Measurements from ENCODE around the gene ENOPH1.

The ENOPH1 gene

DNA sequence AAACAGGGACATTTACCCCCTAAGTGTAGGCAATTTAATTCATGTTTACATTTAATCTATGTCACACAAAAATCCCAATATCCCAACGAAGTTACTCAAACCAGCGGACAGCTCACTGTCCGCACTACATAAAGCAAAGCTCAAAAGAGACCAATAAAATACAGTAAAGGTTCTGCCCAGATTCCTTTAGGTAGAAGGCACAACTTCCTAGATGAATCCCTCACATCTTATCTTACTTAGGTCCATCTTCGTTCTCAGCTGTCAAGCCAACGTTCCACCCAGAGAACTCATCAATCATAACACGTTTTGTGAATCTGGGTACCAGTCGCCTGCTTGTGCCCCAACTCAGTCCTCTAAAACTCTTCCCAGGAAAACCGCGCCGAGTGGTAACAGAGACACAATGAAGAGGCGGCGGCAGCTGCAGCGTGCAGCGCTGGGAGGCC is 1.8 kb upstream of the ENOPH1 start:
- Histone ChIP-seq H3K9me3 (ENCODE audit: control insufficient read depth in 2 of 2, low read length in 2 of 2) (no peaks in the 10 kb centered on the region), H3K4me3 (ENCODE audit: low read length in 2 of 2) (peak overlapping the region; percentile 95 to 98), H3K9ac (ENCODE audit: low read length in 2 of 2) (peak overlapping the region; percentile 76 to 99), H3K27ac (ENCODE audit: low read length) (peak overlapping the region; percentile 94), H3K27me3 (ENCODE audit: control insufficient read depth in 1 of 2, insufficient read depth in 2 of 2, low read length in 2 of 2) (no peaks in the 10 kb centered on the region), H3K36me3 (ENCODE audit: control insufficient read depth in 2 of 2, insufficient read depth in 2 of 2, low read length in 2 of 2) (peaks cover 12 to 26% of the 10 kb centered on the region in 2 donors), H3K4me1 (ENCODE audit: control insufficient read depth, insufficient read depth, low read length) (peaks cover 20% of the 10 kb centered on the region)

DNA sequence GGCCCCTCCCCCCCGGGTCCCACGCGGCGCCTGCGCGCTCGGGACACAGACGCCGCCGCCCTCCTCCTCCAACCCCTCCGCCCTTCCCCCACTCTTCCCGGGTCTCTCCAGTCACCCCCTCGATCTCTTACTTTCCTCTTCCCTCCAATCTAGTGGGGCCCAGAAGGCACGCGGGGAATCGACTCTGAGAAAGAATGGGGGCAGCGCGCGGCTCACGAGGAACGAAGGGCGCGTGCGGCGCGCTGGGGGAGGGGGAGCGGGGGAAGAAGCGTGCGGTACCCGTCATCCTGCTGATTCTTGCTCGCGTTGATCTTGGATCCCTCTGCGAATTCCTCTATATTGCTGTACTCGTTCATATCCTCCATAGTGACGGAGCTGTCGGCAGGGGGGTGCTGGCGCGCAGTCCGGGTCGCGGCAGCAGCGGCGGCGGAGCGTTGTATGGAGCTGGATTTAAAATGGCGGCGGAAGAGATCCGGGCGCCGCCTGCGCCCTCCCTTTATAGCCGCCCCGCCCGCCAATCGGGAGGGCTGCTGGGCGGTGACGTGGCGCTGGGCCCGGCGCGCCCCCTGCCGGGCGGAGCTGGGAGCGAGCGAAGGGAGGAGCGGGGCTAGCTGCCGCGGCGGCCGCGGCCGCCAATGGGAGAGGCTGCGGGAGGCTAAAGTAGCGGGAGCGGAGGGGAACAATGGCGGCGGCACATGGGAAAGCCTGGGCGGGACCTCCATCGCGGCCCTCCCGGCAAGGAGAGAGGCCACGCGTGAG is 1.2 kb upstream of the ENOPH1 start:
- H3K27ac ChIP-seq (ENCODE audit: low read length): peak overlapping the region; percentile 94
- H3K36me3 ChIP-seq (ENCODE audit: control insufficient read depth in 2 of 2, insufficient read depth in 2 of 2, low read length in 2 of 2): peaks cover 11 to 20% of the 10 kb centered on the region in 2 donors
- peak overlapping the region; percentile 89 to 99 for H3K9ac ChIP-seq (ENCODE audit: low read length in 2 of 2)
- H3K4me1 ChIP-seq (ENCODE audit: control insufficient read depth, insufficient read depth, low read length): peaks cover 20% of the 10 kb centered on the region
- no peaks in the 10 kb centered on the region for H3K9me3 ChIP-seq (ENCODE audit: control insufficient read depth in 2 of 2, low read length in 2 of 2)
- H3K27me3 ChIP-seq (ENCODE audit: control insufficient read depth in 1 of 2, insufficient read depth in 2 of 2, low read length in 2 of 2): no peaks in the 10 kb centered on the region
- H3K4me3 ChIP-seq (ENCODE audit: low read length in 2 of 2): peak overlapping the region; percentile 95 to 98

DNA sequence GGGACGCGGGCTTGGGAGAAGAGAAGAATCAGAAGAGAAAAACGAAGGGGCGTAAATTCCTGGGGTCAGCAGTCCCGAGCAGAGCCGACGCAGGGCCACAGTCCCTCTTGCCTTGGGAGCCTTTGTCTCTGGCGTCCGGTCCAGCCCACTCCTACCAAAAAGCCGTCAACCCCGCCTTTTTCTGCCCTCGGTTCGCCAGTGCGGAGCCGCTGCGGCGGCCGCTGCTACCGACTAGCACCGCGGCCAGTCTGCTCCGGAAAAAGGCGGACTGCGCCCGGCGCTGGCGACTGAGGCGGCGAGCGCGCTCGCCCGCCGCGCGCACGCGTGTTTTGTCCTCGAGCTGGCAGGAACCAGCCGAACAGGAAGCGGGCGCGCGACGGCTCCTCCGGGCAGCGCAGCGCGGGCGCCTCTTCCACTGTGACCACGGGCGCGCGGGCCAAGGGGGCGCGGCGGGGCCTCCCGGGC is 630 bp upstream of the ENOPH1 start:
- Histone ChIP-seq H3K36me3 (ENCODE audit: control insufficient read depth in 2 of 2, insufficient read depth in 2 of 2, low read length in 2 of 2) (peaks cover 8 to 16% of the 10 kb centered on the region in 2 donors), H3K9me3 (ENCODE audit: control insufficient read depth in 2 of 2, low read length in 2 of 2) (no peaks in the 10 kb centered on the region), H3K4me3 (ENCODE audit: low read length in 2 of 2) (peak overlapping the region; percentile 85 to 95), H3K9ac (ENCODE audit: low read length in 2 of 2) (peak overlapping the region; percentile 89 to 99), H3K27ac (ENCODE audit: low read length) (peak overlapping the region; percentile 94), H3K4me1 (ENCODE audit: control insufficient read depth, insufficient read depth, low read length) (peaks cover 20% of the 10 kb centered on the region), H3K27me3 (ENCODE audit: control insufficient read depth in 1 of 2, insufficient read depth in 2 of 2, low read length in 2 of 2) (no peaks in the 10 kb centered on the region)

DNA sequence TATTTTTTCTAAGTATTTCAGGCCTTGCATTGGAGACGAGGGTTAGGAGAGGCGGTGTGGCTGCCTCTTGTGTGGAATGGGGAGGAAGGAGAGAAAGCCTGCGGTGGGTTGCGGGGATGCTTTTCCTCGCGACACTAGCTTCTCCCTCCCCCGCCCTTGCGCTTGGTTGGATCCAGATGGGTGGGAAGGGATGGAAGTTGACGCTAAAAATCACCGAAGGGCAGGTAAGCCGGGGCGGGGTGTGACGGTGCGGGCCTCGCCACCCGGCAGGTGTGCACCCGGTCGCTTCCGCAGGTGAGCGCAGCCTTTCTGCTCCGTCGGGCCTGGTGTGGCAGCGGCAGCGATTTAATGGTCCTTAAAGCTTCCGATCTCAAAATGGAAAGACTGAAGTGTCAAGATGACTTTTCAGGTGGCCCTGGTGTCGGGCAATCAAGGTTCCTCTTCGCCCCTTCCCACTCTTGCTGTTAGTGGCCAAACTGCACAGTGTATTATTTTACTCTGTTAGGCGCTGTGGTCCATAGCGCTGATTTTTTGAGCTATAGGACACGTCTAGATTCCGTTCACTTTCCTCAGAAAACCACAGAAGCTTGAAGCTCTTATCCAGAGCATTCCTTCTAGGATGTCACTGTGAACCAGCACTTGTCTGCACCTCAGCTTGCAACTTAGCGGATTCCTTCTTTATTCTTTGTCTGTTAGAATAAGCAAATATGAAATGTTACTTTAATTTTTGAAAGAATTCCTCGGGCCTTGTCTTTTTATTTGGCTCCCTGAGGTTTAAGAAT is 765 bp downstream of the ENOPH1 start:
- Histone ChIP-seq H3K4me3 (ENCODE audit: low read length in 2 of 2) (peak overlapping the region; percentile 85 to 95), H3K9me3 (ENCODE audit: control insufficient read depth in 2 of 2, low read length in 2 of 2) (no peaks in the 10 kb centered on the region), H3K27ac (ENCODE audit: low read length) (peak overlapping the region; percentile 60), H3K9ac (ENCODE audit: low read length in 2 of 2) (peak overlapping the region; percentile 84 to 99), H3K27me3 (ENCODE audit: control insufficient read depth in 1 of 2, insufficient read depth in 2 of 2, low read length in 2 of 2) (no peaks in the 10 kb centered on the region), H3K36me3 (ENCODE audit: control insufficient read depth in 2 of 2, insufficient read depth in 2 of 2, low read length in 2 of 2) (peaks cover 3 to 7% of the 10 kb centered on the region in 2 donors), H3K4me1 (ENCODE audit: control insufficient read depth, insufficient read depth, low read length) (peaks cover 20% of the 10 kb centered on the region)

DNA sequence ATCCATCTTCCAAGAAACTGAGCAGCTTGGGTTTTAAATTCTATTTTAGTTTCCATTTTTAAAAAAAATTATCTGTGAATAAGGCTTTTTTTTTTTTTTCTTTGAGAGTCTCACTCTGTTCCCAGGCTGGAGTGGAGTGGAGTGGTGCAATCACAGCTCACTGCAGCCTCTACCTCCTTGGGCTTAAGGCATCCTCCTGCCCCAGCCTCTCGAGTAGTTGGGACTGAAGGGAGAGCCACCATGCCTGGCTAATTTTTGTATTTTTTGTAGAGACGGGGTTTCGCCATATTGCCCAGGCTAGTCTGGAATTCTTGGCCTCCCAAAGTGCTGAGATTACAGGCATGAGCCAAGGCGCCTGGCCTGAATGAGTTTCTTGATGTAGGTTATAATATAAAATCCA is 1.4 kb downstream of the ENOPH1 start:
- Histone ChIP-seq H3K27me3 (ENCODE audit: control insufficient read depth in 1 of 2, insufficient read depth in 2 of 2, low read length in 2 of 2) (no peaks in the 10 kb centered on the region), H3K9ac (ENCODE audit: low read length in 2 of 2) (no peak overlapping the region), H3K27ac (ENCODE audit: low read length) (no peak overlapping the region), H3K9me3 (ENCODE audit: control insufficient read depth in 2 of 2, low read length in 2 of 2) (no peaks in the 10 kb centered on the region), H3K4me3 (ENCODE audit: low read length in 2 of 2) (no peak overlapping the region), H3K36me3 (ENCODE audit: control insufficient read depth in 2 of 2, insufficient read depth in 2 of 2, low read length in 2 of 2) (peaks cover 1 to 3% of the 10 kb centered on the region in 2 donors), H3K4me1 (ENCODE audit: control insufficient read depth, insufficient read depth, low read length) (peaks cover 19% of the 10 kb centered on the region)

DNA sequence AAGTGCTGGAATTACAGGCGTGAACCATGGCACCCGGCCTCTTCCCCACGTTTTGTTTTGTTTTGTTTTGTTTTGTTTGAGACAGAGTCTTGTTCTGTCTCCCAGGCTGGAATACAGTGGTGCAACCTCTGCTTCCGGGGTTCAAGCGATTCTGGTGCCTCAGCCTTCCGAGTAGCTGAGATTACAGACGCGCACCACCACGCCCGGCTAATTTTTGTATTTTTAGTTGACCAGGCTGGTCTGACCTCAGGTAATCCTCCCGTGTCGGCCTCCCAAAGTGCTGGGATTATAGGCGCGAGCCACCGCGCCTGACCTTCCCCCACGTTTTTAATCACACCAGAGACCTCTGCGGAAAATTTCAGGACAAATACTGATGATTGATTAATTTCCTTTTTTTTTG is 2.2 kb downstream of the ENOPH1 start:
- no peaks in the 10 kb centered on the region for H3K9me3 ChIP-seq (ENCODE audit: control insufficient read depth in 2 of 2, low read length in 2 of 2)
- H3K9ac ChIP-seq (ENCODE audit: low read length in 2 of 2): no peak overlapping the region
- H3K36me3 ChIP-seq (ENCODE audit: control insufficient read depth in 2 of 2, insufficient read depth in 2 of 2, low read length in 2 of 2): no peaks in the 10 kb centered on the region
- H3K27ac ChIP-seq (ENCODE audit: low read length): no peak overlapping the region
- no peaks in the 10 kb centered on the region for H3K27me3 ChIP-seq (ENCODE audit: control insufficient read depth in 1 of 2, insufficient read depth in 2 of 2, low read length in 2 of 2)
- peaks cover 15% of the 10 kb centered on the region for H3K4me1 ChIP-seq (ENCODE audit: control insufficient read depth, insufficient read depth, low read length)
- H3K4me3 ChIP-seq (ENCODE audit: low read length in 2 of 2): no peak overlapping the region

DNA sequence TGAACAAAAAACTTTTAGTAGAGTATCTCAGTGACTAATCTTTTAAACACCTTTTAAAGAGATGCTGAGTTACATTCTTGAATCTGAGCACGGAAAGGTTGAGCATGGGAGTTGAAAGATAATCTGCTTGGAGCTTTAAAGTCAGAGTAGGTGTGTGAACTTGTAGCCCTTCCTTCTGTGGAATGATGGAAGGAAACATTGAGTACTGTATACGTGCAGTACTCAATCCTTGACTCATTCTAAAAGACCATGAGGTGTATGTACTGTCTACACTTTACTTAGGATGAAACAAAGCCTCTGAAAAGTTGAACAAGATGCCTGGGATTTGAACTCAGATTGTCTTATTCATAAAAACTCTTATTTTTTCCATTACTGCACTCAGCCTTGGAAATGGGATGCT is 3.4 kb downstream of the ENOPH1 start:
- H3K4me1 ChIP-seq (ENCODE audit: control insufficient read depth, insufficient read depth, low read length): peaks cover 11% of the 10 kb centered on the region
- H3K4me3 ChIP-seq (ENCODE audit: low read length in 2 of 2): no peak overlapping the region
- H3K9ac ChIP-seq (ENCODE audit: low read length in 2 of 2): no peak overlapping the region
- H3K27ac ChIP-seq (ENCODE audit: low read length): no peak overlapping the region
- no peaks in the 10 kb centered on the region for H3K27me3 ChIP-seq (ENCODE audit: control insufficient read depth in 1 of 2, insufficient read depth in 2 of 2, low read length in 2 of 2)
- no peaks in the 10 kb centered on the region for H3K36me3 ChIP-seq (ENCODE audit: control insufficient read depth in 2 of 2, insufficient read depth in 2 of 2, low read length in 2 of 2)
- H3K9me3 ChIP-seq (ENCODE audit: control insufficient read depth in 2 of 2, low read length in 2 of 2): no peaks in the 10 kb centered on the region

DNA sequence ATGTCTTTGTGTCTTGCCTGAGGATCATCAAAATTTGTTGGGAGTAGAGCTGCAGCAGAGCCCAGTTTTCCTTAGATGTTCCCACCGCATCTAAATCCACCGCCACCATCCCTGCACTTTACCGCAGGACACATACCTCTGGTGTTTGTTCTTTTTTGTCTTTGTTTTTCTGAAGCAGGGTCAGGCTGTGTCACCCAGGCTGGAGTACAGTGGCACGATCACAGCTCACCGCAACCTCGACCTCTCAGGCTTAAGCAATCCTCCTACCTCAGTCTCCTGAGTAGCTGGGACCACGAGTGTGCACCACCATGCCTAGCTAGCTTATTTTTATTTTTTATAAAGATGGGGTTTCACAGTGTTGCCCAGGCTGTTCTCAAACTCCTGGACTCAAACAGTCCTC is 4.6 kb downstream of the ENOPH1 start:
- Histone ChIP-seq H3K4me1 (ENCODE audit: control insufficient read depth, insufficient read depth, low read length) (peaks cover 11% of the 10 kb centered on the region), H3K27ac (ENCODE audit: low read length) (no peak overlapping the region), H3K9ac (ENCODE audit: low read length in 2 of 2) (no peak overlapping the region), H3K9me3 (ENCODE audit: control insufficient read depth in 2 of 2, low read length in 2 of 2) (no peaks in the 10 kb centered on the region), H3K4me3 (ENCODE audit: low read length in 2 of 2) (no peak overlapping the region), H3K27me3 (ENCODE audit: control insufficient read depth in 1 of 2, insufficient read depth in 2 of 2, low read length in 2 of 2) (no peaks in the 10 kb centered on the region), H3K36me3 (ENCODE audit: control insufficient read depth in 2 of 2, insufficient read depth in 2 of 2, low read length in 2 of 2) (no peaks in the 10 kb centered on the region)

DNA sequence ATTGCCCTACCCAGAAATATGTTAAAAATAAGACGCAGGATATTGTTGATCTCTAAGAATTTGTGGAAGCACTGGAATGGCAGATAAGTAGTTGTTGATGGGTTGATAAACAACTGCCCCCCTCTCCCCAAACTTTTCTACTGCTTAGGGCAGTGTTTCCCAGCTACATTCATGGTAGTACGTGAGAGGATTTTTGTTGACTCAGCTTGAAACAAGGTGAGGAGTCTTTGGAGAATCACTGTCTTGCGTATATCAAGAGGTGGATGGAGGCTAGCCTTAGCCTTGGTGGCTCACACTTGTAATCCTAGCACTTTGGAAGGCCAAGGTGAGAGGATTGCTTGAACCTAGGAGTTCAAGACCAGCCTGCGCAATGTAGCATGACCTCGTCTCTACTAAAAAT is 5.7 kb downstream of the ENOPH1 start:
- Histone ChIP-seq H3K27ac (ENCODE audit: low read length) (no peak overlapping the region), H3K4me1 (ENCODE audit: control insufficient read depth, insufficient read depth, low read length) (peaks cover 9% of the 10 kb centered on the region), H3K9ac (ENCODE audit: low read length in 2 of 2) (no peak overlapping the region), H3K9me3 (ENCODE audit: control insufficient read depth in 2 of 2, low read length in 2 of 2) (no peaks in the 10 kb centered on the region), H3K27me3 (ENCODE audit: control insufficient read depth in 1 of 2, insufficient read depth in 2 of 2, low read length in 2 of 2) (no peaks in the 10 kb centered on the region), H3K4me3 (ENCODE audit: low read length in 2 of 2) (no peak overlapping the region), H3K36me3 (ENCODE audit: control insufficient read depth in 2 of 2, insufficient read depth in 2 of 2, low read length in 2 of 2) (no peaks in the 10 kb centered on the region)

DNA sequence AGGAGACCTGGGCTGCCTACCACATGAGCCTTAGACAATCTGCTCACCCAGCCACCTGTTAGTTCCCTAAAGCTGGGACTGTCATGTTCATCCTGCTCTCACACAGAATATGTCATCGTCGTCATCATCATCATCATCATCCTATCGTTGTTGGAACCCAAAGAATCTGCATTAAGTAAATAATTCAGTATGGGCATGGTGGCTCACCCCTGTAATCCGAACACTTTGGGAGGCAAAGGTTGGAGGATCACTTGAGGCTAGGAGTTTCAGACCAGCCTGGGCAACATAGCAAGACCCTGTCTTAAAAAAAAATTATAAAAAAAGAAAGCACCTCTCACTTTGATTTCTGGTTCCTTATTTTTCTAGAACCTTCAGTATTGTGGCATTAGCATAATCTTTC is 6.4 kb downstream of the ENOPH1 start:
- H3K9ac ChIP-seq (ENCODE audit: low read length in 2 of 2): no peak overlapping the region
- H3K27me3 ChIP-seq (ENCODE audit: control insufficient read depth in 1 of 2, insufficient read depth in 2 of 2, low read length in 2 of 2): no peaks in the 10 kb centered on the region
- H3K4me3 ChIP-seq (ENCODE audit: low read length in 2 of 2): no peak overlapping the region
- H3K36me3 ChIP-seq (ENCODE audit: control insufficient read depth in 2 of 2, insufficient read depth in 2 of 2, low read length in 2 of 2): no peaks in the 10 kb centered on the region
- H3K4me1 ChIP-seq (ENCODE audit: control insufficient read depth, insufficient read depth, low read length): peaks cover 3% of the 10 kb centered on the region
- H3K27ac ChIP-seq (ENCODE audit: low read length): no peak overlapping the region
- no peaks in the 10 kb centered on the region for H3K9me3 ChIP-seq (ENCODE audit: control insufficient read depth in 2 of 2, low read length in 2 of 2)
